Right kidney (tissue), 1 donor: ENCODE results near the gene TFDP1.
"Not testable (repeated sequence)": the region's sequence is repeated elsewhere in the genome, so short reads cannot be mapped to it uniquely, and the experiment has no call there.

Experiments
- DNase-seq: peaks from one replicate; pipeline ENCODE4 v3.0.0-alpha.2; 2016

The TFDP1 gene

DNA sequence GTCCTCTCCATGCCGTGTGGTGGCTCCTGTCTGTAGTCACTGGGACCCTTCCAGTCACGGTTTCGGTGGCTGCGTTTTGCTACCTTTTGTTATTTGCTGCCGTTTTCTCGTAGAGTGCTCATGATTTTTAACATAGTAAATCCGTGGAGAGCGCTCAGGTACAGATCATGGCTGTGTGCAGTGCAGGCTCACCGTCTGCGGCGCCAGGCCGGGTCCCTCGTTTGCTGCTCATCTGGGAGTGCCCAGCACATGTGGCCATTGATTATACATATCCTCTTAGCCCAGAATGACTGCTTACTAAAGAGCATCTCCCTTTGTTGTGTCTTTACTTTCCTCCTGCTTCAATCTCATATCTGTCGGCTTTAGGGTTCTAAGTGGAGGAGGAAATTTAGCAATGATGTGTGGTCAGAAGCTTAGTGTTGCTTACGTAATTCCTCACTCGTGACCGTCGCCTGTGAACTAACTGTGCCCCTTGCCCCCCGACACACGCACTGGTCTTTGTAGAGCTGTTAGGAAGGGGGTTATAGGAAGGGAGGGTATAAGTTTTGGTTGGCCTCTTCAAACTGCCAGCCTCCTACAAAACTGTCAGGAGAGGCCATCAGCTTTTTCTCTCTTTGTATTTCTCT is 31.8 kb downstream of the TFDP1 start:
- no peak for DNase-seq

DNA sequence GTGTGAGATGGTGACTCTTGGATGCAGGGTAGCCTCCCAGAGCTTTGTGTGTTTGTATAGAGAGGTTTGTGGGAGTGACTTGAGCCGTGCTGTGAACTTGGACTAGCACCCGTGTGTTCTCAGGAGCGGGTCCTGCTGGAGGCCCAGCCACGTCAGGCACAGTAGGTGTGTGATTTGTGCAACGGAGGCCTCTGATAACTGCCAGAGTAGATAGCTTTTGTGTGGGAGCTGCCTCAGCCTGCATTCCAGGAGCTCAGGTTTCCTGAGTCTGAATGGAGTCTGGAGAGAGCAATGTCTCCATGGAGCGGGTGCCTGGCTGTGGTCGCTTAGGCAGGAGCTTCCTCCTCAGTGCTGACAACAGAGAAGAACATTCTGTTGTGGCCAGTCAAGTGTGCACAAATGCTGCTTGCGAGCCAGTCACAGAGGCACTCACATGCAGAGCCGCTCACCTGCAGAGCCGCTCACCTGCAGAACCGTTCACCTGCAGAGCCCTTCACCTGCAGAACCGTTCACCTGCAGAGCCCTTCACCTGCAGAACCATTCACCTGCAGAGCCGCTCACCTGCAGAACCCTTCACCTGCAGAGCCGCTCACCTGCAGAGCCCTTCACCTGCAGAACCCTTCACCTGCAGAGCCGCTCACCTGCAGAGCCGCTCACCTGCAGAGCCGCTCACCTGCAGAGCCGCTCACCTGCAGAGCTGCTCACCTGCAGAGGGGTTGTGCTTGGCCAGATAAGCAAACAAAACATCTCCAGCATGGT is 32.6 kb downstream of the TFDP1 start:
- DNase-seq, result peak; percentile 70

DNA sequence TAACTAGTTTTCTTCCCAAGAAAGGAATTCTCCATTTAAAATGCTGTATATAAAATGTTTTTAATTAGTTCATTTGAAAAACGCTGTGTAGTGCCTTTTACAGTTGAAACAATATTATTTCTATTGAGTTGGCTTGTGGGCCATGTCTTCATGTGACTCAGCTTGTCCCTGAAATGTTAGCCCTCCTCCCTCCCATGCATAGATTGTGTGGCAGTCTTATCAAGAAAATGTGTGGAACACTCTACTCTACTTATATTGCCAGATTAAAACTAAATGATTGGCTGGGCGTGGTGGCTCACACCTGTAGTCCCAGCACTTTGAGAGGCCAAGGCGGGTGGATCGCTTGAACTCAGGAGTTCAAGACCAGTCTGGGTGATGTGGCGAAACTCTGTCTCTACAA is 33.4 kb downstream of the TFDP1 start:
- no peak for DNase-seq

DNA sequence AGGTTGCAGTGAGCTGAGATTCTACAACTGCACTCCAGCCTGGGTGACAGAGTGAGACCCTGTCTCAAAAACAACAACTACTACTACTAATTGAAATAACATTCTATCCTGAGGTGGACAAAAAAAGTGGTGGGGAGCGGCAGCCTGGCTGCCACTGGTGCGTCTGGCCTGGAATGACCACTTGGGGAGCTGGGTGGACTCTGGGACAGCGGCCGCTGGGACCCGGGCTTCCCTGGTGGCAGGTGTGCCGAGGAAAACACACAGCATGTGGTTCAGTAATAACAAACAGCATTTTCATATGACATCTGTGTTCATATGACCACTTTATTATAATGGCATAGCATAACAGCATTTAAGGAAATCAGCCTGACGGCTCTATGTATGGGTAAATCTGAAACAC is 33.9 kb downstream of the TFDP1 start:
- DNase-seq, result no peak

- DNase-seq, result no peak
These were observed 35.7 kb downstream of the TFDP1 start for GRCh38 chr13:113620036-113620796.

DNA sequence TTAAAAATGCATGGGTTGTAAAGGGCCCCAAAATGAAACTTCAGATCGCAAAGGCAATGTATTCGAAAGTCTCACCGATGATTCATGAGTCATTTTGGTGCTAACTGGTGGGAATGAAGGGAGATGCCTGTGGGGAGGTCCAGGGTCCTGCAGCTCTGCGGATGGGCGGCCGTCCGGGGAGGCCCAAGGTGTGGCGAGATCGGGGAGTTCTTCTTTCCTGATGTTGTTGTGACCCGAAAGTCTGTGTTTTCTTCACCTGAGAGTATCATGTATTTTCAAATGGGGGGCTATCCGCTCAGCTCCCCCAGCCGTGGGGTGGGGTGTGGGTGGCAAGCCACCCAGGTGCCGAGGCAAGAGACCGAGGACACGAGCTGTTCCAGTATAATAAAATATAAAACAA is 36.5 kb downstream of the TFDP1 start:
- no peak for DNase-seq

- DNase-seq, result not testable (repeated sequence)
These were observed 36.9 kb downstream of the TFDP1 start for GRCh38 chr13:113621498-113621897.

DNA sequence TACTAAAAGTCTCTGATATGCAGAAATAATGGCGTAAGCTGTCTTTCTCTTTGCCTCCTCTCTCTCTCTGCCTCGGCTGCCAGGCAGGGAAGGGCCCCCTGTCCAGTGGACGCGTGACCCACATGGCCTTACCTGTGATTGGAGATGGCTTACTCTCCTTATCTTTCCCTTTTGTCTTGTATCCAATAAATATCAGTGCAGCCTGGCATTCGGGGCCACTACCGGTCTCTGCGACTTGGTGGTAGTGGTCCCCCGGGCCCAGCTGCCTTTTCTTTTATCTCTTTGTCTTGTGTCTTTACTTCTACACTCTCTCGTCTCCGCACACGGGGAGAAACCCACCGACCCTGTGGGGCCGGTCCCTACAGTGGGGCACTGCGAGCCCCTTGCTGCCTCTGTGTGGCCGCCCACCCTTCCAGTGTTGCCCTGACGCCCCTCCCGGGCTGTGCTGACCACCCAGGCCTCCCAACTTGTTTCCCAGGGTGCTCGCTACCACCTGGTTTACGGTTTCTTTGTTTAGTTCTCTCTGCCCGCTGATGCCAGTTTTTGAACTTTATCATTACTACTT is 37.5 kb downstream of the TFDP1 start:
- not testable (repeated sequence) for DNase-seq

DNA sequence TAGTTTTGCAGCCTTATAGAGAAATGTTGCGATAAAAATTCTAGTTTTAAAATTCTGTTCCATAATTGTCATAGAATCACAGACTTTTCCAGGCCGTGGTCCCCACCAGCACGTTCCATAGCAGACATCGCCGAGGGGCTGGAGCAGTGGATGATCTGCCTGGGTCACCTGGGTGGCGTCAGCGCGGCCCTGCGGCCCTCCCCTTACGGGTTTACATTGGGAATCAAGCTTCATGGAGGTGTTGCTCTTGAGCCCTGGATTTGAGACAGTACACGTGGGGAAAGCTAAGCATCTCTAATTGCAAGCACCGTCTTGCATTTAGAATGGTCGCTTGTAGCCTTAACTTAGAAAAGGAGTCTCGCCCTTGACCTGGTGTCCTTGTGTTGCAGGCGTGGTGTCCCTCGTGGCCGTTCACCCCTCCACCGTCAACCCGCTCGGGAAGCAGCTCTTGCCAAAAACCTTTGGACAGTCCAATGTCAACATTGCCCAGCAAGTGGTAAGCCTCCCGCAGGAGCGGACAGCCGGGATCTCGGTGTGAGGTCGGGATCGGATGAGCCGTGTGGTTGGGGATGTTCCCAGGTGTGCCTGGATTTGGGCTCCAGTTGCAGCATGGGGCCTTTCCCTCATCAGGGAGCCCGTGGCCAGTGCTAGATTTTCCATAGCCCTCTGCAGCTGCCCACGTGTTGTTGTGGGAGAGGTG is 38.4 kb downstream of the TFDP1 start:
- DNase-seq, result no peak

GRCh38 chr13:113623491-113624234 is 39.1 kb downstream of the TFDP1 start:
- no peak for DNase-seq

DNA sequence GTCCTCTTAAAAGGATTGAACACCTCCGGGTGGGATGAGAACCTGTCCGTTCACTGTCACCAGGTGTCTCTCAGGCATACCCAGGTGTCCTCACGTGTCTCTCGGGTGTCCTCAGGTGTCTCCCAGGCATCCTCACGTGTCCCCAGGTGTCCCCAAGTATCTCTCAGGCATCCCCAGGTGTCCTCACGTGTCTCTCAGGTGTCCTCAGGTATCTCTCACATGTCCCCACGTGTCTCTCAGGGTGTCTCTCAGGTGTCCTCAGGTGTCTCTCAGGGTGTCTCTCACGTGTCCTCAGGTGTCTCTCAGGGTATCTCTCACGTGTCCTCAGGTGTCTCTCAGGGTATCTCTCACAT is 39.7 kb downstream of the TFDP1 start:
- no peak for DNase-seq

- not testable (repeated sequence) for DNase-seq
These were observed 40.2 kb downstream of the TFDP1 start for GRCh38 chr13:113624640-113625304.

GRCh38 chr13:113625965-113626721 is 41.6 kb downstream of the TFDP1 start:
- DNase-seq, result no peak

DNA sequence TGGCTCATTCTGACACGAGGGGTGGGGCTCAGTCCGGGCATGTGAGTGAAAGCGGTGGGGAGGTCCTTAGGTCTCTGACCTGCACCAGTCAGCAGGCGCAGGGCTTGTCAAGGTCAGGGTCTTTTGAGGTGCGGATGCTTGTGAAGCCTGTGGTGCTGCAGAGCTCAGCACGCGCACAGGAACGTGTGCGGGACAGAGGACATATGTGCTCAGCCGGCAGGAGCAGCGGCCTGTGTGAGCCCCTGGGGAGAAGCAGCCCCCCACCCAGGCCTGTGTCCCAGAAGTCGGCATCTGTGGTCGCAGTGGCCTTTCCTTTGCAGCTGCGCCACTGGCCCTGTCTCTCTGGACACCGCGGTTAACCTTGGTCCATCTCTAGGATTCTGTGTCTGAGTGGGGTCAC is 42.6 kb downstream of the TFDP1 start:
- DNase-seq, result no peak

- no peak for DNase-seq
These were observed 44.0 kb downstream of the TFDP1 start for GRCh38 chr13:113628291-113629270.

DNA sequence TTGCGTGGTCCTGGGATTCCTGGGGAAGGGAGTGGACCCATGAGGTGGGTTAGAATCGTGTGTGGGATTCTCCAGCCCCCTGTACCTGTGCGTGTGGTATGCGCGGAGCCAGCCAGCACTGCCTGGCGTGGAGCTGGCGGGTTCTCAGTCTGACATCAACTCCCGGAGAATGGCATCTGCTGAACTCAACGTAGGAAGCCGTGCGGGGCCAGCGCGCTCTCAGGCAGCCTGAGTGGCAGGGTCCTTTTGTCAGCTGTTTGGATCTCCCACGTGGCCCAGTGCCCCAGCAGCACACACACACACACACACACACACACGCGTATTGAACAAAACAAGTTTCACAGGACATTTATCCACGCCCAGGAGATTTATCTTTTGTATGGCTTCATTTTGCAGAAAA is 45.3 kb downstream of the TFDP1 start:
- DNase-seq, result no peak

GRCh38 chr13:113630296-113630695 is 45.7 kb downstream of the TFDP1 start:
- no peak for DNase-seq

- no peak for DNase-seq
These were observed 46.3 kb downstream of the TFDP1 start for GRCh38 chr13:113630804-113631203.
